Astrocyte (in vitro differentiated cells and primary cell): ENCODE results near the gene MRPL42.

Experiments used
- EZH2 ChIP-seq: IDR thresholded peaks from 2 replicates; pipeline ENCODE4 v1.6.1; 2012; ENCODE audit warnings: mild to moderate bottlenecking, low read length, inconsistent platforms; ENCODE audit not compliant: insufficient read depth
- TF ChIP-seq, protein P1 (sequence below): IDR thresholded peaks from 2 replicates; pipeline ENCODE4 v1.5.1; 2011; ENCODE audit warnings: low read depth, mild to moderate bottlenecking, inconsistent platforms, low read length, moderate library complexity; ENCODE audit not compliant: insufficient read depth

- TF ChIP-seq, protein P1, sequence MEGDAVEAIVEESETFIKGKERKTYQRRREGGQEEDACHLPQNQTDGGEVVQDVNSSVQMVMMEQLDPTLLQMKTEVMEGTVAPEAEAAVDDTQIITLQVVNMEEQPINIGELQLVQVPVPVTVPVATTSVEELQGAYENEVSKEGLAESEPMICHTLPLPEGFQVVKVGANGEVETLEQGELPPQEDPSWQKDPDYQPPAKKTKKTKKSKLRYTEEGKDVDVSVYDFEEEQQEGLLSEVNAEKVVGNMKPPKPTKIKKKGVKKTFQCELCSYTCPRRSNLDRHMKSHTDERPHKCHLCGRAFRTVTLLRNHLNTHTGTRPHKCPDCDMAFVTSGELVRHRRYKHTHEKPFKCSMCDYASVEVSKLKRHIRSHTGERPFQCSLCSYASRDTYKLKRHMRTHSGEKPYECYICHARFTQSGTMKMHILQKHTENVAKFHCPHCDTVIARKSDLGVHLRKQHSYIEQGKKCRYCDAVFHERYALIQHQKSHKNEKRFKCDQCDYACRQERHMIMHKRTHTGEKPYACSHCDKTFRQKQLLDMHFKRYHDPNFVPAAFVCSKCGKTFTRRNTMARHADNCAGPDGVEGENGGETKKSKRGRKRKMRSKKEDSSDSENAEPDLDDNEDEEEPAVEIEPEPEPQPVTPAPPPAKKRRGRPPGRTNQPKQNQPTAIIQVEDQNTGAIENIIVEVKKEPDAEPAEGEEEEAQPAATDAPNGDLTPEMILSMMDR = no peak
- no peak for TF ChIP-seq EZH2
Measured at GRCh38 chr12:93422050-93422449, 45.3 kb upstream of the MRPL42 start.
